A549 (cell line): ENCODE data around the gene AR. TPM values are rescaled to one million over a fixed set of nuclear protein-coding genes. Genes with fewer than 3 reads are reported as not detected.
A peak's percentile ranks its signal among the peaks of the same experiment; 100 is the strongest.
"Not testable (repeated sequence)": the region's sequence is repeated elsewhere in the genome, so short reads cannot be mapped to it uniquely, and the experiment has no call there.

Experiments used
- ATAC-seq, 2 experiments: fragments of 200-7000 bp in 1 of 2; fragments of >200 bp in 1 of 2; cut with Nextera tagmentation in 1 of 2; cut with Tn5 transposase in 1 of 2; 3 replicates each; pipeline versions ENCODE4 v1.8.0 to v1.9.1; 2018 to 2020; ENCODE audit warnings: mild to moderate bottlenecking in 1 of 2, moderate library complexity in 1 of 2
- CTCF ChIA-PET: fragments of 300-600 bp; sonication (Branson Sonifier 250); formaldehyde crosslinking; extraction: SDS; loops from one replicate; lab custom pipeline; 2021; ENCODE audit warnings: antibody characterized with exemption, inconsistent platforms; lab: Yijun Ruan, JAX
- POLR2A ChIA-PET: fragments of 350-600 bp; formaldehyde crosslinking; extraction: SDS; loops from one replicate; lab custom pipeline; 2021; ENCODE audit warnings: antibody characterized with exemption, inconsistent platforms; lab: Yijun Ruan, JAX
- DNase-seq, 2 experiments: peaks; one replicate each; pipeline versions ENCODE4 v3.0.0 to v3.0.0-alpha.2; 2011 to 2016; ENCODE audit warnings: low read depth in 1 of 2, low spot score in 1 of 2
- FAIRE-seq: peaks from 2 replicates; lab custom pipeline; 2011; peaks lifted over from hg19 to GRCh38; lab: Jason Lieb, UNC
- H3K27ac ChIP-seq, 2 experiments: fragments of >200 bp; sonication (Bioruptor Twin); formaldehyde crosslinking; 3 replicates each; pipeline ENCODE4 v1.5.1; 2016 to 2017
- H3K4me1 ChIP-seq: fragments of >200 bp; sonication (Bioruptor Twin); formaldehyde crosslinking; 3 replicates; pipeline ENCODE4 v1.6.1; 2016
- H3K4me2 ChIP-seq: fragments of >200 bp; sonication (Bioruptor Twin); formaldehyde crosslinking; 3 replicates; pipeline ENCODE4 v1.6.1; 2016
- H3K4me3 ChIP-seq: fragments of >200 bp; sonication (Bioruptor Twin); formaldehyde crosslinking; 3 replicates; pipeline ENCODE4 v1.5.1; 2016
- H3K9me3 ChIP-seq: fragments of >200 bp; sonication (Bioruptor Twin); formaldehyde crosslinking; 3 replicates; pipeline ENCODE4 v1.6.1; 2016
- ATOH8 ChIP-seq: fragments of 250-450 bp; sonication (Bioruptor Pico); IDR thresholded peaks from 2 replicates; pipeline ENCODE4 v1.5.0; 2020; ENCODE audit warnings: low read depth, mild to moderate bottlenecking, moderate library complexity
- BCL3 ChIP-seq: fragments of >200 bp; sonication (Bioruptor Twin); formaldehyde crosslinking; IDR thresholded peaks from 3 replicates; pipeline ENCODE4 v1.6.1; 2016
- BHLHE40 ChIP-seq: IDR thresholded peaks from 2 replicates; pipeline ENCODE4 v1.6.1; 2012; ENCODE audit warnings: low read depth, low read length, inconsistent platforms
- E2F6 ChIP-seq: IDR thresholded peaks from 2 replicates; pipeline ENCODE4 v1.6.1; 2012; ENCODE audit warnings: low read depth, borderline replicate concordance
- EHMT2 ChIP-seq: fragments of 200-600 bp; sonication (generic); IDR thresholded peaks from 2 replicates; pipeline ENCODE4 v1.6.1; 2016; ENCODE audit warnings: antibody characterized with exemption, low read depth, mild to moderate bottlenecking, moderate library complexity
- ELK1 ChIP-seq: fragments of 150-350 bp; IDR thresholded peaks from 2 replicates; pipeline ENCODE4 v1.6.1; 2014; ENCODE audit warnings: low read depth, mild to moderate bottlenecking, low read length
- EP300 ChIP-seq, 2 experiments: fragments of >200 bp; sonication (Bioruptor Twin); formaldehyde crosslinking; IDR thresholded peaks; 2 replicates in 1 of 2; 3 replicates in 1 of 2; pipeline ENCODE4 v1.6.1; 2016 to 2017
- ESRRA ChIP-seq: fragments of 150-350 bp; IDR thresholded peaks from 2 replicates; pipeline ENCODE4 v1.6.1; 2014; ENCODE audit warnings: mild to moderate bottlenecking, low read length, borderline replicate concordance
- KDM1A ChIP-seq: fragments of 200-600 bp; sonication (generic); IDR thresholded peaks from 2 replicates; pipeline ENCODE4 v1.6.1; 2016; ENCODE audit warnings: low read depth, mild to moderate bottlenecking
- KDM5A ChIP-seq: fragments of 200-600 bp; sonication (generic); IDR thresholded peaks from 2 replicates; pipeline ENCODE4 v1.6.1; 2016; ENCODE audit warnings: antibody characterized with exemption, mild to moderate bottlenecking
- MAFK ChIP-seq: fragments of 450-650 bp; IDR thresholded peaks from 2 replicates; pipeline ENCODE4 v1.6.1; 2014; ENCODE audit not compliant: partially characterized antibody
- MAX ChIP-seq: IDR thresholded peaks from 2 replicates; pipeline ENCODE4 v1.6.1; 2012
- NPAS2 ChIP-seq: fragments of 250-450 bp; sonication (Bioruptor Pico); IDR thresholded peaks from 2 replicates; pipeline ENCODE4 v1.8.0; 2022; ENCODE audit warnings: mild to moderate bottlenecking, moderate library complexity, borderline replicate concordance
- NR3C1 ChIP-seq: fragments of >200 bp; sonication (Bioruptor Twin); formaldehyde crosslinking; IDR thresholded peaks from 3 replicates; pipeline ENCODE4 v1.6.1; 2017
- RAD21 ChIP-seq, 2 experiments: fragments of >200 bp in 1 of 2; sonication (Bioruptor Twin) in 1 of 2; formaldehyde crosslinking in 1 of 2; IDR thresholded peaks in 1 of 2; conservative IDR thresholded peaks in 1 of 2; 2 replicates in 1 of 2; 3 replicates in 1 of 2; pipeline ENCODE4 v1.6.1; 2012 to 2018; ENCODE audit warnings: inconsistent platforms in 1 of 2
- RARB ChIP-seq: fragments of 250-450 bp; sonication (Bioruptor Pico); IDR thresholded peaks from 2 replicates; pipeline ENCODE4 v1.8.0; 2021; ENCODE audit warnings: mild to moderate bottlenecking, moderate library complexity
- REST ChIP-seq: fragments of 200-600 bp; sonication (generic); IDR thresholded peaks from 2 replicates; pipeline ENCODE4 v1.6.1; 2016; ENCODE audit warnings: antibody characterized with exemption, mild to moderate bottlenecking, moderate library complexity
- RFX5 ChIP-seq: fragments of 450-650 bp; IDR thresholded peaks from 2 replicates; pipeline ENCODE4 v1.7.1; 2014; ENCODE audit warnings: antibody characterized with exemption, mild to moderate bottlenecking, moderate library complexity
- SREBF2 ChIP-seq: fragments of 450-650 bp; IDR thresholded peaks from 2 replicates; pipeline ENCODE4 v1.6.1; 2014; ENCODE audit warnings: mild to moderate bottlenecking, moderate library complexity
- TFCP2L1 ChIP-seq: fragments of 250-450 bp; sonication (Bioruptor Pico); IDR thresholded peaks from 2 replicates; pipeline ENCODE4 v1.5.0; 2021; ENCODE audit warnings: mild to moderate bottlenecking
- WGBS: methylation state at CpG from one replicate; pipeline ENCODE4 v1.1.6; 2017; ENCODE audit errors: missing lambda C conversion rate; 5-methylcytosine and 5-hydroxymethylcytosine counted together
- polyA plus RNA-seq, 4 experiments: library from polyadenylated mRNA; depleted of rRNA in 3 of 4; stranded (reverse); fragments of >200 nt; fragmentation: RNase III in 1 of 4; extraction: RNeasy Plus Mini Kit Qiagen cat#74134 plus additional on column Dnase treatment in 1 of 4; gene quantifications; 2 replicates in 3 of 4; 3 replicates in 1 of 4; pipeline ENCODE4 v1.2.3, GENCODE V29; 2011 to 2017

The AR gene
- polyA plus RNA-seq, 2 of the 4 experiments (the other 2 are of a cell fraction), result 2.2 to 8.7 TPM

GRCh38 chrX:67636532-67636931, 92.7 kb downstream of the AR start:
- H3K4me3 ChIP-seq, result no peak overlapping the region
- peak in 1 of 2 experiments; percentile 24; a peak in 2 of 6 replicates for ATAC-seq
- no peak for FAIRE-seq

GRCh38 chrX:67637293-67637692, 93.5 kb downstream of the AR start:
- WGBS, result 62% methylated on average over 3 of the region's 3 CpGs
- CTCF ChIA-PET, result not testable (repeated sequence)

More at GRCh38 chrX:67636532-67636931, 92.7 kb downstream of the AR start:
- no peak for DNase-seq
- Histone ChIP-seq H3K9me3 (no peaks in the 10 kb centered on the region), H3K4me1 (no peaks in the 10 kb centered on the region), H3K27ac (no peak overlapping the region), H3K4me2 (peak overlapping the region; percentile 8; the same call in 2 of the 3 replicates)
- no peak for TF ChIP-seq RARB (CRISPR knock-in tag)
- no peak for TF ChIP-seq NPAS2 (CRISPR knock-in tag)
- no peak for TF ChIP-seq KDM5A
- no peak for TF ChIP-seq SREBF2
- TF ChIP-seq E2F6, result no peak
- TF ChIP-seq MAFK, result no peak
- TF ChIP-seq RFX5, result no peak
- TF ChIP-seq REST, result no peak
- no peak for TF ChIP-seq EP300 (IDR thresholded peaks at IDR 0.05)
- no peak for TF ChIP-seq ELK1
- TF ChIP-seq ATOH8, result no peak
- TF ChIP-seq BCL3, result no peak
- no peak for TF ChIP-seq TFCP2L1
- TF ChIP-seq RAD21 (conservative IDR thresholded peaks at IDR 0.05 in 1 of 2, IDR thresholded peaks at IDR 0.05 in 1 of 2), result no peak
- TF ChIP-seq ESRRA, result no peak
- no peak for TF ChIP-seq EHMT2
- no peak for TF ChIP-seq KDM1A
- TF ChIP-seq NR3C1, result no peak
- no peak for TF ChIP-seq BHLHE40
- TF ChIP-seq MAX, result no peak
- ChIA-PET CTCF (no interaction called here), POLR2A (no interaction called here)

More at GRCh38 chrX:67637293-67637692, 93.5 kb downstream of the AR start:
- POLR2A ChIA-PET, DNase-seq, ATAC-seq, H3K4me3 ChIP-seq, H3K4me2 ChIP-seq, H3K4me1 ChIP-seq, H3K27ac ChIP-seq, H3K9me3 ChIP-seq, FAIRE-seq: not testable (repeated sequence)
